Spleen (tissue), 7 donors: ENCODE data around the gene CGNL1.

Source experiments
- POLR2AphosphoS5 ChIP-seq, 3 donors: sonication (generic); formaldehyde crosslinking; IDR thresholded peaks; one replicate each; pipeline ENCODE4 v1.5.1; 2017; ENCODE audit warnings: antibody characterized with exemption in 3 of 3
- TF ChIP-seq, protein P1 (sequence below), 11 experiments: fragments of 200-600 bp in 7 of 11; fragments of 450-650 bp in 4 of 11; sonication (generic) in 4 of 11; IDR thresholded peaks in 8 of 11; conservative IDR thresholded peaks in 3 of 11; 1 replicate in 7 of 11; 2 replicates in 4 of 11; pipeline versions ENCODE4 v1.4.0 to v1.8.0; 2016 to 2021; ENCODE audit warnings: antibody characterized with exemption in 11 of 11, inconsistent platforms in 4 of 11, mild to moderate bottlenecking in 1 of 11
- donor health status: DM: no; HTN: no; CAD: no; lungs with moderate emphysema.
- donor health status: DM: no; HTN: no; CAD: no.
- donor health status: DM: no; HTN: no; CAD: no.

DNA sequence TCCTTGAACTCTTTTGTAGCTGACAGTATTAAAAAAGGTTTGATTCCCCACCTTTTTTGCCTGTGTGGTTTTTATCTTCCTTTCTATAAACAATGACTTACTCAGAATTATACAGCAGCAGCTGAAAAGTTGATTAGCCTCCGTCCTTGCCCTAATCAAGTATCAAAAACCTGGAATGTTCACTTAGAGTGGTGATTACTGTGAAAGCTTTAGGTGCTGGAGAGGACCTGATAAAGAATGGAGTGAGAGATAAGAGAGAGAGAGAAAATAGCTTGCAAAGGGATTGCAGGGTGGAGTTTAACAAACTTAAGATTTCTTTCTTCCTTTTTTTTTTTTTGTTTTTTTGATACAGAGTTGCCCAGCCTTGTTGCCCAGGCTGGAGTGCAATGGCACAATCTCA is 6.7 kb downstream of the CGNL1 start:
- TF ChIP-seq, protein P1, sequence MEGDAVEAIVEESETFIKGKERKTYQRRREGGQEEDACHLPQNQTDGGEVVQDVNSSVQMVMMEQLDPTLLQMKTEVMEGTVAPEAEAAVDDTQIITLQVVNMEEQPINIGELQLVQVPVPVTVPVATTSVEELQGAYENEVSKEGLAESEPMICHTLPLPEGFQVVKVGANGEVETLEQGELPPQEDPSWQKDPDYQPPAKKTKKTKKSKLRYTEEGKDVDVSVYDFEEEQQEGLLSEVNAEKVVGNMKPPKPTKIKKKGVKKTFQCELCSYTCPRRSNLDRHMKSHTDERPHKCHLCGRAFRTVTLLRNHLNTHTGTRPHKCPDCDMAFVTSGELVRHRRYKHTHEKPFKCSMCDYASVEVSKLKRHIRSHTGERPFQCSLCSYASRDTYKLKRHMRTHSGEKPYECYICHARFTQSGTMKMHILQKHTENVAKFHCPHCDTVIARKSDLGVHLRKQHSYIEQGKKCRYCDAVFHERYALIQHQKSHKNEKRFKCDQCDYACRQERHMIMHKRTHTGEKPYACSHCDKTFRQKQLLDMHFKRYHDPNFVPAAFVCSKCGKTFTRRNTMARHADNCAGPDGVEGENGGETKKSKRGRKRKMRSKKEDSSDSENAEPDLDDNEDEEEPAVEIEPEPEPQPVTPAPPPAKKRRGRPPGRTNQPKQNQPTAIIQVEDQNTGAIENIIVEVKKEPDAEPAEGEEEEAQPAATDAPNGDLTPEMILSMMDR (IDR thresholded peaks at IDR 0.05 in 8 of 11, conservative IDR thresholded peaks at IDR 0.05 in 3 of 11), result no peak
- no peak for TF ChIP-seq POLR2AphosphoS5 (IDR thresholded peaks at IDR 0.05)
